Stimulated activated CD8-positive, alpha-beta memory T cell treated with anti-CD3 and anti-CD28 coated beads, Interleukin-4, amount 100 ng/mL, for 24 hours (primary cell): ENCODE results near the gene IGFBPL1.
"Not testable (repeated sequence)": the region's sequence is repeated elsewhere in the genome, so short reads cannot be mapped to it uniquely, and the experiment has no call there.

Experiments used
- DNase-seq: peaks from one replicate; pipeline ENCODE4 v3.0.0-alpha.2; 2020; ENCODE audit warnings: low read depth

IGFBPL1 gene

GRCh38 chr9:38399191-38399590 lies 25.1 kb downstream of the IGFBPL1 start:
- DNase-seq, result not testable (repeated sequence)

GRCh38 chr9:38396371-38396671 lies 27.9 kb downstream of the IGFBPL1 start:
- no peak for DNase-seq

- DNase-seq, result no peak
Measured at GRCh38 chr9:38395653-38396370, 28.4 kb downstream of the IGFBPL1 start.

- no peak for DNase-seq
Measured at GRCh38 chr9:38394416-38394815, 29.8 kb downstream of the IGFBPL1 start.

GRCh38 chr9:38393128-38393796 lies 31.0 kb downstream of the IGFBPL1 start:
- no peak for DNase-seq

- peak; percentile 73 for DNase-seq
Measured at GRCh38 chr9:38392235-38393127, 31.8 kb downstream of the IGFBPL1 start, which contains the start of gene ALDH1B1. Gene ALDH1B1 (plus strand): TSS chr9:38392702. CDS start chr9:38395749, 3,047 bp downstream.

GRCh38 chr9:38391278-38392118 lies 32.8 kb downstream of the IGFBPL1 start:
- DNase-seq, result no peak

- no peak for DNase-seq
Measured at GRCh38 chr9:38390851-38391250, 33.4 kb downstream of the IGFBPL1 start.

GRCh38 chr9:38390442-38390841 lies 33.8 kb downstream of the IGFBPL1 start:
- no peak for DNase-seq

- DNase-seq, result no peak
Measured at GRCh38 chr9:38389313-38389712, 34.9 kb downstream of the IGFBPL1 start.

- DNase-seq, result no peak
Measured at GRCh38 chr9:38388283-38389223, 35.7 kb downstream of the IGFBPL1 start.

- DNase-seq, result no peak
Measured at GRCh38 chr9:38387751-38388150, 36.5 kb downstream of the IGFBPL1 start.

GRCh38 chr9:38387066-38387465 lies 37.2 kb downstream of the IGFBPL1 start:
- DNase-seq, result no peak

- no peak for DNase-seq
Measured at GRCh38 chr9:38386319-38386895, 37.8 kb downstream of the IGFBPL1 start.

- no peak for DNase-seq
Measured at GRCh38 chr9:38385896-38386295, 38.4 kb downstream of the IGFBPL1 start.

- no peak for DNase-seq
Measured at GRCh38 chr9:38384990-38385848, 39.0 kb downstream of the IGFBPL1 start.

- DNase-seq, result no peak
Measured at GRCh38 chr9:38382141-38382540, 42.1 kb downstream of the IGFBPL1 start.

- DNase-seq, result no peak
Measured at GRCh38 chr9:38380872-38381534, 43.3 kb downstream of the IGFBPL1 start.
